Esophagus squamous epithelium (tissue), 4 donors: ENCODE data around the gene TDO2.

Experiments used
- CTCF ChIP-seq, 6 experiments: fragments of 450-650 bp in 4 of 6; fragments of 200-600 bp in 2 of 6; sonication (generic) in 2 of 6; IDR thresholded peaks; one replicate each; pipeline ENCODE4 v1.5.1; 2016 to 2019; ENCODE audit warnings: antibody characterized with exemption in 6 of 6, mild to moderate bottlenecking in 4 of 6, moderate library complexity in 4 of 6
- POLR2A ChIP-seq, 4 donors: fragments of 450-650 bp; IDR thresholded peaks; one replicate each; pipeline ENCODE4 v1.6.1; 2017; ENCODE audit warnings: antibody characterized with exemption in 4 of 4, mild to moderate bottlenecking in 4 of 4, moderate library complexity in 3 of 4

- TF ChIP-seq CTCF (IDR thresholded peaks at IDR 0.05), result no peak
- no peak for TF ChIP-seq POLR2A (IDR thresholded peaks at IDR 0.05)
These were observed 8.4 kb downstream of the TDO2 start for GRCh38 chr4:155911905-155912304.
